Type B pancreatic cell (in vitro differentiated cells): ENCODE measurements around the gene PRPSAP1. TPM values are rescaled to one million over a fixed set of nuclear protein-coding genes. Genes with fewer than 3 reads are reported as not detected.

Experiments
- DNase-seq: peaks from one replicate; pipeline ENCODE4 v3.0.0; 2021; ENCODE audit warnings: mixed read lengths; ENCODE audit not compliant: unreplicated experiment; ENCODE audit errors: extremely low spot score
- H3K27ac Mint-ChIP-seq: 2 replicates; pipeline ENCODE4 v1.8.0; 2021; ENCODE audit warnings: mild to moderate bottlenecking, mixed read lengths
- H3K27me3 Mint-ChIP-seq: 2 replicates; pipeline ENCODE4 v1.8.0; 2021; ENCODE audit warnings: mixed read lengths
- H3K36me3 Mint-ChIP-seq: 2 replicates; pipeline ENCODE4 v1.8.0; 2021; ENCODE audit warnings: mixed read lengths
- H3K4me1 Mint-ChIP-seq: one replicate; pipeline ENCODE4 v1.8.0; 2021; ENCODE audit warnings: mixed read lengths; ENCODE audit not compliant: unreplicated experiment
- H3K4me3 Mint-ChIP-seq: 2 replicates; pipeline ENCODE4 v1.8.0; 2021; ENCODE audit warnings: mild to moderate bottlenecking, mixed read lengths
- H3K9me3 Mint-ChIP-seq: 2 replicates; pipeline ENCODE4 v1.8.0; 2021; ENCODE audit warnings: mixed read lengths
- CTCF ChIP-seq: fragments of 200-600 bp; sonication (generic); conservative IDR thresholded peaks from 2 replicates; pipeline ENCODE4 v1.5.0; 2021; ENCODE audit warnings: antibody characterized with exemption, mild to moderate bottlenecking
- total RNA-seq: library from RNA; stranded (reverse); gene quantifications from 2 replicates; pipeline ENCODE4 v1.2.1, GENCODE V29; 2021; ENCODE audit warnings: low replicate concordance

Gene PRPSAP1
- total RNA-seq, 1 donor from 2014 or later, result 82.0 TPM

GRCh38 chr17:76292567-76292966, 61.1 kb downstream of the PRPSAP1 start:
- Mint-ChIP-seq H3K27me3 (no peaks in the 10 kb centered on the region), H3K36me3 (no peaks in the 10 kb centered on the region), H3K27ac (no peak overlapping the region), H3K4me3 (no peak overlapping the region), H3K4me1 (no peaks in the 10 kb centered on the region), H3K9me3 (no peaks in the 10 kb centered on the region)
- TF ChIP-seq CTCF, result no peak
- DNase-seq, result no peak

GRCh38 chr17:76281573-76282371, 71.9 kb downstream of the PRPSAP1 start:
- H3K36me3 Mint-ChIP-seq, result peaks cover 3% of the 10 kb centered on the region
- H3K27me3 Mint-ChIP-seq, result no peaks in the 10 kb centered on the region
- H3K4me3 Mint-ChIP-seq, result no peak overlapping the region
- H3K9me3 Mint-ChIP-seq, result no peaks in the 10 kb centered on the region
- peaks cover 3% of the 10 kb centered on the region for H3K4me1 Mint-ChIP-seq
- no peak overlapping the region for H3K27ac Mint-ChIP-seq
- TF ChIP-seq CTCF, result no peak
- no peak for DNase-seq

GRCh38 chr17:76280650-76281049, 73.1 kb downstream of the PRPSAP1 start:
- no peaks in the 10 kb centered on the region for H3K36me3 Mint-ChIP-seq

GRCh38 chr17:76279742-76280287, 73.9 kb downstream of the PRPSAP1 start:
- Mint-ChIP-seq H3K4me3 (no peak overlapping the region), H3K27ac (peak overlapping the region; percentile 36), H3K9me3 (no peaks in the 10 kb centered on the region), H3K4me1 (peaks cover 9% of the 10 kb centered on the region), H3K27me3 (no peaks in the 10 kb centered on the region), H3K36me3 (no peaks in the 10 kb centered on the region)
- peak; percentile 31 for TF ChIP-seq CTCF
- no peak for DNase-seq

More at GRCh38 chr17:76280650-76281049, 73.1 kb downstream of the PRPSAP1 start:
- DNase-seq, result no peak
- Mint-ChIP-seq H3K27ac (no peak overlapping the region), H3K4me1 (peaks cover 7% of the 10 kb centered on the region), H3K9me3 (no peaks in the 10 kb centered on the region), H3K4me3 (no peak overlapping the region), H3K27me3 (no peaks in the 10 kb centered on the region)
- no peak for TF ChIP-seq CTCF

GRCh38 chr17:76278952-76279741, 74.6 kb downstream of the PRPSAP1 start:
- Mint-ChIP-seq H3K27ac (peak overlapping the region; percentile 36), H3K4me3 (no peak overlapping the region), H3K4me1 (peaks cover 10% of the 10 kb centered on the region), H3K9me3 (no peaks in the 10 kb centered on the region), H3K27me3 (no peaks in the 10 kb centered on the region), H3K36me3 (no peaks in the 10 kb centered on the region)
- TF ChIP-seq CTCF, result peak; percentile 99
- peak; percentile 90 for DNase-seq
